K562 (cell line): Measurements from ENCODE around the gene RNF168. TPM values are rescaled to one million over a fixed set of nuclear protein-coding genes. Genes with fewer than 3 reads are reported as not detected.

Source experiments
- CBX3 ChIP-seq, 2 experiments: IDR thresholded peaks; 1 replicate in 1 of 2; 2 replicates in 1 of 2; pipeline ENCODE4 v1.6.1; 2012; ENCODE audit warnings: inconsistent platforms in 2 of 2, low read length in 2 of 2, borderline replicate concordance in 1 of 2, control low read depth in 1 of 2
- EGR1 ChIP-seq: fragments of 450-650 bp; conservative IDR thresholded peaks from 2 replicates; pipeline ENCODE4 v1.6.1; 2017; ENCODE audit warnings: mild to moderate bottlenecking
- HEY1 ChIP-seq: fragments of 250-450 bp; sonication (Bioruptor Pico); IDR thresholded peaks from 2 replicates; pipeline ENCODE4 v1.5.0; 2020; ENCODE audit warnings: mild to moderate bottlenecking, moderate library complexity, borderline replicate concordance
- MNT ChIP-seq, 2 experiments: fragments of 450-650 bp; conservative IDR thresholded peaks; 2 replicates each; pipeline ENCODE4 v1.6.1; 2017; ENCODE audit warnings: mild to moderate bottlenecking in 2 of 2, moderate library complexity in 2 of 2
- NCOA1 ChIP-seq: fragments of 450-650 bp; IDR thresholded peaks from 2 replicates; pipeline ENCODE4 v1.6.1; 2016; ENCODE audit warnings: low read depth
- NFE2 ChIP-seq: IDR thresholded peaks from 2 replicates; pipeline ENCODE4 v1.6.1; 2014; ENCODE audit warnings: antibody characterized with exemption, low read depth
- NFIC ChIP-seq: fragments of 450-650 bp; IDR thresholded peaks from 2 replicates; pipeline ENCODE4 v1.6.1; 2017; ENCODE audit warnings: mild to moderate bottlenecking, inconsistent platforms
- PHF8 ChIP-seq: fragments of 200-600 bp; sonication (generic); IDR thresholded peaks from 2 replicates; pipeline ENCODE4 v1.6.1; 2012; ENCODE audit warnings: mixed run types, mild to moderate bottlenecking, inconsistent platforms, low read length, moderate library complexity, borderline replicate concordance
- RBFOX2 ChIP-seq: fragments of 200-400 bp; formaldehyde crosslinking; IDR thresholded peaks from 2 replicates; pipeline ENCODE4 v1.6.1; 2017; ENCODE audit warnings: low read depth, mild to moderate bottlenecking, low read length, moderate library complexity
- SFPQ ChIP-seq: fragments of 200-400 bp; formaldehyde crosslinking; IDR thresholded peaks from 2 replicates; pipeline ENCODE4 v1.6.1; 2017; ENCODE audit warnings: mild to moderate bottlenecking, low read depth, low read length, moderate library complexity
- STAT5A ChIP-seq: IDR thresholded peaks from 2 replicates; pipeline ENCODE4 v1.6.1; 2012; ENCODE audit warnings: low read length, inconsistent platforms, borderline replicate concordance
- TEAD4 ChIP-seq, 2 experiments: sonication (generic) in 1 of 2; formaldehyde crosslinking in 1 of 2; IDR thresholded peaks; 2 replicates each; pipeline versions ENCODE4 v1.6.1 to v1.8.0; 2012 to 2022; ENCODE audit warnings: borderline replicate concordance in 1 of 2, inconsistent platforms in 1 of 2, low read length in 1 of 2, mild to moderate bottlenecking in 1 of 2, missing genetic modification reagents in 1 of 2
- TRIM24 ChIP-seq, 2 experiments: fragments of 450-650 bp; IDR thresholded peaks; 2 replicates each; pipeline ENCODE4 v1.6.1; 2016
- TRIM28 ChIP-seq: fragments of 450-650 bp; IDR thresholded peaks from 2 replicates; pipeline ENCODE4 v1.6.1; 2017
- ZNF217 ChIP-seq: sonication (generic); formaldehyde crosslinking; IDR thresholded peaks from 2 replicates; pipeline ENCODE4 v1.8.0; 2022; ENCODE audit warnings: mild to moderate bottlenecking, missing genetic modification reagents
- ZNF239 ChIP-seq: fragments of 250-450 bp; sonication (Bioruptor Pico); IDR thresholded peaks from 2 replicates; pipeline ENCODE4 v1.4.0; 2020; ENCODE audit warnings: mild to moderate bottlenecking
- ZNF695 ChIP-seq: fragments of 450-650 bp; formaldehyde crosslinking; IDR thresholded peaks from 2 replicates; pipeline ENCODE4 v1.4.0; 2020; ENCODE audit warnings: mild to moderate bottlenecking, moderate library complexity
- polyA plus RNA-seq, 8 experiments: library from polyadenylated mRNA; depleted of rRNA in 4 of 8; stranded (reverse) in 5 of 8; unstranded in 3 of 8; fragments of >200 nt; fragmentation: Nextera tagmentation in 2 of 8; fragmentation: Illumina TruSeq in 1 of 8; extraction: Ambion mirVana in 2 of 8; extraction: Trizol in 1 of 8; gene quantifications; 2 replicates each; pipeline versions ENCODE4 v1.2.1 to v1.2.3, GENCODE V29; 2011 to 2014; ENCODE audit warnings: inconsistent platforms in 1 of 8, missing spikeins in 1 of 8
- total RNA-seq, 7 experiments: library from RNA; depleted of rRNA in 6 of 7; stranded (reverse); fragments of >200 nt in 6 of 7; fragmentation: Illumina TruSeq in 2 of 7; extraction: Trizol in 2 of 7; gene quantifications; 2 replicates each; pipeline versions ENCODE4 v1.2.1 to v1.2.3, GENCODE V29; 2011 to 2021; ENCODE audit warnings: low replicate concordance in 1 of 7

Gene RNF168
- total and polyA plus RNA-seq, 9 of the 15 experiments (the other 6 are each of a cell fraction or from before 2014, with no cell fraction given): 6.0 to 32.1 (median 16.6) TPM

- TF ChIP-seq SFPQ: no peak
- 0 out of 2 replicates have a peak, but pooled peaks have one; percentile 17 for TF ChIP-seq RBFOX2
- no peak for TF ChIP-seq ZNF239 (CRISPR knock-in tag)
- TF ChIP-seq EGR1: peak; percentile 94
- TF ChIP-seq ZNF695: no peak
- 0 out of 3 replicates have a peak, but pooled peaks of 1 of the 2 experiments have one; percentile 25 for TF ChIP-seq CBX3 (IDR thresholded peaks at IDR 0.05; ENCODE audit: borderline replicate concordance in 1 of 2, low read length in 2 of 2)
- TF ChIP-seq ZNF217 (CRISPR knock-in tag): no peak
- no peak for TF ChIP-seq NCOA1
- TF ChIP-seq STAT5A: no peak
- TF ChIP-seq HEY1 (CRISPR knock-in tag): no peak
- 0 out of 4 replicates have a peak, but pooled peaks of 1 of the 2 experiments have one; percentile 7 for TF ChIP-seq MNT (conservative IDR thresholded peaks at IDR 0.05)
- peak; percentile 37; the same call in 1 of the 2 replicates for TF ChIP-seq TEAD4 (IDR thresholded peaks at IDR 0.05; ENCODE audit: low read length)
- no peak for TF ChIP-seq TEAD4 (CRISPR knock-in tag; IDR thresholded peaks at IDR 0.05; ENCODE audit: borderline replicate concordance)
- peak; percentile 60; the same call in 1 of the 2 replicates for TF ChIP-seq TRIM28
- peak; percentile 19; the same call in 1 of the 2 replicates for TF ChIP-seq PHF8
- TF ChIP-seq NFE2: peak; percentile 46
- TF ChIP-seq NFIC: 0 out of 2 replicates have a peak, but pooled peaks have one; percentile 35
- no peak for TF ChIP-seq TRIM24 (IDR thresholded peaks at IDR 0.05)
- TF ChIP-seq, all 486 proteins: peak for 19
Measured at GRCh38 chr3:196499807-196500524, 3.6 kb downstream of the RNF168 start (continued).
